ENCODE data around the gene DCAF4.

Gene DCAF4

DNA sequence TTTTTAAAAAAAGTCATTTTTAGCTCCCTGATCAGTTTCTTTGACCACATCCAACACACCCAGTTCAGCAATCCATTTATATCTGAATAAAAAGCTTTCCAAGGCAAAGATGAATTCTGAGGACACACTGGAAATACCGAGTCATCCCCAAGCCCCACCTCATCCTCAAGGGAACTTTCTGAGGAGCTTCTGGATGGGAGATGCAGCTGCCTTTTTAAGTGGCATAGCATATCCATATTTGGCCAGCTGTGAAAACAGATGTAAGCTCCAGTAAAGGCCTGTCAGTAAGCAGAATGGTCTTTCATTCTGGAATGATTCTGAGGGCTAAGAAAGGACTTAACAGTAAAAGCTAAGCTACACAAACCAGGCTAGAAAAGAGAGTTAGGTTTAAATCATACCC lies 82.2 kb downstream of the DCAF4 start:
- no peak overlapping the region for H3K4me3 ChIP-seq (ENCODE audit: low read depth, low read length)
- TF ChIP-seq, protein P1, sequence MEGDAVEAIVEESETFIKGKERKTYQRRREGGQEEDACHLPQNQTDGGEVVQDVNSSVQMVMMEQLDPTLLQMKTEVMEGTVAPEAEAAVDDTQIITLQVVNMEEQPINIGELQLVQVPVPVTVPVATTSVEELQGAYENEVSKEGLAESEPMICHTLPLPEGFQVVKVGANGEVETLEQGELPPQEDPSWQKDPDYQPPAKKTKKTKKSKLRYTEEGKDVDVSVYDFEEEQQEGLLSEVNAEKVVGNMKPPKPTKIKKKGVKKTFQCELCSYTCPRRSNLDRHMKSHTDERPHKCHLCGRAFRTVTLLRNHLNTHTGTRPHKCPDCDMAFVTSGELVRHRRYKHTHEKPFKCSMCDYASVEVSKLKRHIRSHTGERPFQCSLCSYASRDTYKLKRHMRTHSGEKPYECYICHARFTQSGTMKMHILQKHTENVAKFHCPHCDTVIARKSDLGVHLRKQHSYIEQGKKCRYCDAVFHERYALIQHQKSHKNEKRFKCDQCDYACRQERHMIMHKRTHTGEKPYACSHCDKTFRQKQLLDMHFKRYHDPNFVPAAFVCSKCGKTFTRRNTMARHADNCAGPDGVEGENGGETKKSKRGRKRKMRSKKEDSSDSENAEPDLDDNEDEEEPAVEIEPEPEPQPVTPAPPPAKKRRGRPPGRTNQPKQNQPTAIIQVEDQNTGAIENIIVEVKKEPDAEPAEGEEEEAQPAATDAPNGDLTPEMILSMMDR (conservative IDR thresholded peaks at IDR 0.05; ENCODE audit: low read depth, low read length) = no peak
- peak; percentile 71 for DNase-seq (ENCODE audit: low read depth)

All from choroid plexus epithelial cell (primary cell).